SK-N-SH treated with all-trans-retinoic acid at 6 μM for 48 hours (cell line): ENCODE measurements around the gene ADAM23.

Source experiments
- ATAC-seq: fragments of 200-7000 bp; cut with Tn5 transposase; 3 replicates; pipeline ENCODE4 v1.9.1; 2020; ENCODE audit warnings: mild to moderate bottlenecking, moderate library complexity
- ARNTL ChIP-seq: fragments of 450-650 bp; formaldehyde crosslinking; IDR thresholded peaks from 2 replicates; pipeline ENCODE4 v1.5.0; 2020; ENCODE audit warnings: low read depth, mild to moderate bottlenecking, moderate library complexity, borderline replicate concordance
- BACH2 ChIP-seq: fragments of 250-450 bp; sonication (Bioruptor Pico); IDR thresholded peaks from 2 replicates; pipeline ENCODE4 v1.9.0; 2021; ENCODE audit warnings: mild to moderate bottlenecking, borderline replicate concordance
- CSDC2 ChIP-seq: fragments of 250-450 bp; sonication (Bioruptor Pico); IDR thresholded peaks from 2 replicates; pipeline ENCODE4 v1.5.0; 2020; ENCODE audit warnings: mild to moderate bottlenecking, moderate library complexity
- ESRRG ChIP-seq: fragments of 250-450 bp; sonication (Bioruptor Pico); IDR thresholded peaks from 2 replicates; pipeline ENCODE4 v1.6.1; 2021; ENCODE audit warnings: mild to moderate bottlenecking
- GLIS3 ChIP-seq: fragments of 250-450 bp; sonication (Bioruptor Pico); IDR thresholded peaks from 2 replicates; pipeline ENCODE4 v1.5.0; 2020; ENCODE audit warnings: mild to moderate bottlenecking, moderate library complexity
- ISL1 ChIP-seq: fragments of 250-450 bp; sonication (Bioruptor Pico); IDR thresholded peaks from 2 replicates; pipeline ENCODE4 v2.1.2; 2022; ENCODE audit warnings: mild to moderate bottlenecking, moderate library complexity
- OSR1 ChIP-seq: fragments of 250-450 bp; sonication (Bioruptor Pico); IDR thresholded peaks from 2 replicates; pipeline ENCODE4 v1.8.0; 2022; ENCODE audit warnings: moderate library complexity, mild to moderate bottlenecking, inconsistent platforms
- RARB ChIP-seq: fragments of 250-450 bp; sonication (Bioruptor Pico); IDR thresholded peaks from 2 replicates; pipeline ENCODE4 v1.8.0; 2021; ENCODE audit warnings: mild to moderate bottlenecking, moderate library complexity
- TOX ChIP-seq: fragments of 250-450 bp; sonication (Bioruptor Pico); IDR thresholded peaks from 2 replicates; pipeline ENCODE4 v1.8.0; 2021; ENCODE audit warnings: mild to moderate bottlenecking, moderate library complexity, borderline replicate concordance
- ZC3H10 ChIP-seq: fragments of 250-450 bp; sonication (Bioruptor Pico); IDR thresholded peaks from 2 replicates; pipeline ENCODE4 v1.5.1; 2021; ENCODE audit warnings: mild to moderate bottlenecking, moderate library complexity
- ZNF565 ChIP-seq: fragments of 450-650 bp; formaldehyde crosslinking; conservative IDR thresholded peaks from 2 replicates; pipeline ENCODE4 v1.5.0; 2020; ENCODE audit warnings: low read depth, mild to moderate bottlenecking, moderate library complexity
- ZNF8 ChIP-seq: fragments of 450-650 bp; formaldehyde crosslinking; IDR thresholded peaks from 2 replicates; pipeline ENCODE4 v1.5.0; 2020; ENCODE audit warnings: mild to moderate bottlenecking, moderate library complexity
- TF ChIP-seq, protein P1 (sequence below): fragments of 250-450 bp; sonication (Bioruptor Pico); IDR thresholded peaks from 2 replicates; pipeline ENCODE4 v1.8.0; 2020; ENCODE audit warnings: mild to moderate bottlenecking, moderate library complexity, borderline replicate concordance
- TF ChIP-seq, protein P2 (sequence below): fragments of 250-450 bp; sonication (Bioruptor Pico); IDR thresholded peaks from 2 replicates; pipeline ENCODE4 v1.8.0; 2021; ENCODE audit warnings: low read depth, mild to moderate bottlenecking, moderate library complexity, borderline replicate concordance
- TF ChIP-seq, protein P3 (sequence below): fragments of 250-450 bp; sonication (Bioruptor Pico); IDR thresholded peaks from 2 replicates; pipeline ENCODE4 v1.5.0; 2020; ENCODE audit warnings: mild to moderate bottlenecking, moderate library complexity
- TF ChIP-seq, protein P4 (sequence below): fragments of 250-450 bp; sonication (Bioruptor Pico); IDR thresholded peaks from 2 replicates; pipeline ENCODE4 v1.5.1; 2020; ENCODE audit warnings: low read depth, mild to moderate bottlenecking, moderate library complexity
- TF ChIP-seq, protein P5 (sequence below): fragments of 250-450 bp; sonication (Bioruptor Pico); IDR thresholded peaks from 2 replicates; pipeline ENCODE4 v1.5.1; 2021; ENCODE audit warnings: mild to moderate bottlenecking, moderate library complexity

The ADAM23 gene

DNA sequence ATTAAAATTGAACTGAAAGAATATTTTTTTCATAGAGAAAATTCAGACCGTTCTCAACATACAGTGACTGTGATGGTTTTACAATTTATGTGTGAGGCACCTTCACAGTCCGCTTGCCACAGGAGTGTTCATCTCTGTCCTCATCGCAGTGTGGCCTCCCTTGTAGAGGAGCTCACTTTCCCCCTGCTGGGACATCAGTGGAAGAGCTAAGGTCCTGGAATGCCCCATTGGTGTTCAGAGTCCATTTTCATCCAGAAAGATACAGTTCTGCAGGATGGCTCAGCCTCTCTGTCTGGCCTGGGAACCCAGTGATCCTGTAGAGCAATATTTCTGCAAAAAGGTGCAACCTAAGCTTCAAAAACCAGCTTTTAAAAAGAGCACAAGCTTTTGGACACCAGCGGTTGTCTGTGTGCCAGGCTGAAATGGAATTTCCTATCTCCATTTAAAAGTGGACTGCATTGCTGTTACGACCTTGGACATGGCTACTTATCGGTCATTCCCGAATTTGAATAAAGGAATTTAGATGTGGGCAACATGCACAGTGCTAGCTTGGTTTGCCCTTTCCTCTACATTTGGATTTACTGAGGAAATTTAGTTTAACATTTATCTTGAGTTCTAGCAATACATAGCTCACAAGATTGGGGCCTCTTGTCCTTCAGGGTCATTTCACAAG, 172.2 kb downstream of the ADAM23 start:
- no peak for ATAC-seq
- TF ChIP-seq, protein P1, sequence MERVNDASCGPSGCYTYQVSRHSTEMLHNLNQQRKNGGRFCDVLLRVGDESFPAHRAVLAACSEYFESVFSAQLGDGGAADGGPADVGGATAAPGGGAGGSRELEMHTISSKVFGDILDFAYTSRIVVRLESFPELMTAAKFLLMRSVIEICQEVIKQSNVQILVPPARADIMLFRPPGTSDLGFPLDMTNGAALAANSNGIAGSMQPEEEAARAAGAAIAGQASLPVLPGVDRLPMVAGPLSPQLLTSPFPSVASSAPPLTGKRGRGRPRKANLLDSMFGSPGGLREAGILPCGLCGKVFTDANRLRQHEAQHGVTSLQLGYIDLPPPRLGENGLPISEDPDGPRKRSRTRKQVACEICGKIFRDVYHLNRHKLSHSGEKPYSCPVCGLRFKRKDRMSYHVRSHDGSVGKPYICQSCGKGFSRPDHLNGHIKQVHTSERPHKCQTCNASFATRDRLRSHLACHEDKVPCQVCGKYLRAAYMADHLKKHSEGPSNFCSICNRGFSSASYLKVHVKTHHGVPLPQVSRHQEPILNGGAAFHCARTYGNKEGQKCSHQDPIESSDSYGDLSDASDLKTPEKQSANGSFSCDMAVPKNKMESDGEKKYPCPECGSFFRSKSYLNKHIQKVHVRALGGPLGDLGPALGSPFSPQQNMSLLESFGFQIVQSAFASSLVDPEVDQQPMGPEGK (CRISPR knock-in tag), result no peak
- TF ChIP-seq, protein P2, sequence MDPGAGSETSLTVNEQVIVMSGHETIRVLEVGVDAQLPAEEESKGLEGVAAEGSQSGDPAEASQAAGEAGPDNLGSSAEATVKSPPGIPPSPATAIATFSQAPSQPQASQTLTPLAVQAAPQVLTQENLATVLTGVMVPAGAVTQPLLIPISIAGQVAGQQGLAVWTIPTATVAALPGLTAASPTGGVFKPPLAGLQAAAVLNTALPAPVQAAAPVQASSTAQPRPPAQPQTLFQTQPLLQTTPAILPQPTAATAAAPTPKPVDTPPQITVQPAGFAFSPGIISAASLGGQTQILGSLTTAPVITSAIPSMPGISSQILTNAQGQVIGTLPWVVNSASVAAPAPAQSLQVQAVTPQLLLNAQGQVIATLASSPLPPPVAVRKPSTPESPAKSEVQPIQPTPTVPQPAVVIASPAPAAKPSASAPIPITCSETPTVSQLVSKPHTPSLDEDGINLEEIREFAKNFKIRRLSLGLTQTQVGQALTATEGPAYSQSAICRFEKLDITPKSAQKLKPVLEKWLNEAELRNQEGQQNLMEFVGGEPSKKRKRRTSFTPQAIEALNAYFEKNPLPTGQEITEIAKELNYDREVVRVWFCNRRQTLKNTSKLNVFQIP (CRISPR knock-in tag), result no peak
- TF ChIP-seq ZC3H10, result no peak
- TF ChIP-seq, protein P3, sequence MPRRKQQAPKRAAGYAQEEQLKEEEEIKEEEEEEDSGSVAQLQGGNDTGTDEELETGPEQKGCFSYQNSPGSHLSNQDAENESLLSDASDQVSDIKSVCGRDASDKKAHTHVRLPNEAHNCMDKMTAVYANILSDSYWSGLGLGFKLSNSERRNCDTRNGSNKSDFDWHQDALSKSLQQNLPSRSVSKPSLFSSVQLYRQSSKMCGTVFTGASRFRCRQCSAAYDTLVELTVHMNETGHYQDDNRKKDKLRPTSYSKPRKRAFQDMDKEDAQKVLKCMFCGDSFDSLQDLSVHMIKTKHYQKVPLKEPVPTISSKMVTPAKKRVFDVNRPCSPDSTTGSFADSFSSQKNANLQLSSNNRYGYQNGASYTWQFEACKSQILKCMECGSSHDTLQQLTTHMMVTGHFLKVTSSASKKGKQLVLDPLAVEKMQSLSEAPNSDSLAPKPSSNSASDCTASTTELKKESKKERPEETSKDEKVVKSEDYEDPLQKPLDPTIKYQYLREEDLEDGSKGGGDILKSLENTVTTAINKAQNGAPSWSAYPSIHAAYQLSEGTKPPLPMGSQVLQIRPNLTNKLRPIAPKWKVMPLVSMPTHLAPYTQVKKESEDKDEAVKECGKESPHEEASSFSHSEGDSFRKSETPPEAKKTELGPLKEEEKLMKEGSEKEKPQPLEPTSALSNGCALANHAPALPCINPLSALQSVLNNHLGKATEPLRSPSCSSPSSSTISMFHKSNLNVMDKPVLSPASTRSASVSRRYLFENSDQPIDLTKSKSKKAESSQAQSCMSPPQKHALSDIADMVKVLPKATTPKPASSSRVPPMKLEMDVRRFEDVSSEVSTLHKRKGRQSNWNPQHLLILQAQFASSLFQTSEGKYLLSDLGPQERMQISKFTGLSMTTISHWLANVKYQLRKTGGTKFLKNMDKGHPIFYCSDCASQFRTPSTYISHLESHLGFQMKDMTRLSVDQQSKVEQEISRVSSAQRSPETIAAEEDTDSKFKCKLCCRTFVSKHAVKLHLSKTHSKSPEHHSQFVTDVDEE (CRISPR knock-in tag), result no peak
- TF ChIP-seq OSR1 (CRISPR knock-in tag), result no peak
- TF ChIP-seq ZNF8 (CRISPR knock-in tag), result no peak
- TF ChIP-seq RARB (CRISPR knock-in tag), result no peak
- TF ChIP-seq ARNTL (CRISPR knock-in tag), result no peak
- TF ChIP-seq BACH2 (CRISPR knock-in tag), result no peak
- TF ChIP-seq ZNF565 (CRISPR knock-in tag), result no peak

DNA sequence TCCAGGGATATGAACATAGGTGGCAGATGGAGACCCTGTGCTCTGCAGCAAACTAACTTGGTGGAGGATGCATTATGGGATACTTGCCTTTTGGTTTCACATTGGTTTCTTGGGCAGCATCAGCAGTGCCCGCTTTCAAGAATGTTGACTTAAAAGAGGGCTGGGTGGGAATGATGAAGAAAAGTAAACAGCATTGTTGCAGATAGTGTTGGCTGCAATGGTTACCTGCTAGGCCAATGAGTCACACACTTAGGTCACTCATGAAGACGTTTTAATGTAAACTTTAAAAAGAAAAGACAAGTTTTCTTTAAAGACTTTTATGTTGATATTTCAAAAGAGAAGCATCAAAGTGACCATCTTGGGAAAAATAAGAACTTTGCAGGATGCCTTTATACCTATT, 172.8 kb downstream of the ADAM23 start:
- no peak for ATAC-seq
- TF ChIP-seq ESRRG (CRISPR knock-in tag) (no peak), RARB (CRISPR knock-in tag) (no peak), TOX (no peak), OSR1 (CRISPR knock-in tag) (no peak), GLIS3 (CRISPR knock-in tag) (no peak), CSDC2 (CRISPR knock-in tag) (no peak), ZC3H10 (no peak), BACH2 (CRISPR knock-in tag) (no peak)
- TF ChIP-seq, protein P4, sequence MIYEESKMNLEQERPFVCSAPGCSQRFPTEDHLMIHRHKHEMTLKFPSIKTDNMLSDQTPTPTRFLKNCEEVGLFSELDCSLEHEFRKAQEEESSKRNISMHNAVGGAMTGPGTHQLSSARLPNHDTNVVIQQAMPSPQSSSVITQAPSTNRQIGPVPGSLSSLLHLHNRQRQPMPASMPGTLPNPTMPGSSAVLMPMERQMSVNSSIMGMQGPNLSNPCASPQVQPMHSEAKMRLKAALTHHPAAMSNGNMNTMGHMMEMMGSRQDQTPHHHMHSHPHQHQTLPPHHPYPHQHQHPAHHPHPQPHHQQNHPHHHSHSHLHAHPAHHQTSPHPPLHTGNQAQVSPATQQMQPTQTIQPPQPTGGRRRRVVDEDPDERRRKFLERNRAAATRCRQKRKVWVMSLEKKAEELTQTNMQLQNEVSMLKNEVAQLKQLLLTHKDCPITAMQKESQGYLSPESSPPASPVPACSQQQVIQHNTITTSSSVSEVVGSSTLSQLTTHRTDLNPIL (CRISPR knock-in tag), result no peak
- TF ChIP-seq, protein P5, sequence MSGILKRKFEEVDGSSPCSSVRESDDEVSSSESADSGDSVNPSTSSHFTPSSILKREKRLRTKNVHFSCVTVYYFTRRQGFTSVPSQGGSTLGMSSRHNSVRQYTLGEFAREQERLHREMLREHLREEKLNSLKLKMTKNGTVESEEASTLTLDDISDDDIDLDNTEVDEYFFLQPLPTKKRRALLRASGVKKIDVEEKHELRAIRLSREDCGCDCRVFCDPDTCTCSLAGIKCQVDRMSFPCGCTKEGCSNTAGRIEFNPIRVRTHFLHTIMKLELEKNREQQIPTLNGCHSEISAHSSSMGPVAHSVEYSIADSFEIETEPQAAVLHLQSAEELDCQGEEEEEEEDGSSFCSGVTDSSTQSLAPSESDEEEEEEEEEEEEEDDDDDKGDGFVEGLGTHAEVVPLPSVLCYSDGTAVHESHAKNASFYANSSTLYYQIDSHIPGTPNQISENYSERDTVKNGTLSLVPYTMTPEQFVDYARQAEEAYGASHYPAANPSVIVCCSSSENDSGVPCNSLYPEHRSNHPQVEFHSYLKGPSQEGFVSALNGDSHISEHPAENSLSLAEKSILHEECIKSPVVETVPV, result no peak
- TF ChIP-seq, protein P3 (CRISPR knock-in tag), result no peak

DNA sequence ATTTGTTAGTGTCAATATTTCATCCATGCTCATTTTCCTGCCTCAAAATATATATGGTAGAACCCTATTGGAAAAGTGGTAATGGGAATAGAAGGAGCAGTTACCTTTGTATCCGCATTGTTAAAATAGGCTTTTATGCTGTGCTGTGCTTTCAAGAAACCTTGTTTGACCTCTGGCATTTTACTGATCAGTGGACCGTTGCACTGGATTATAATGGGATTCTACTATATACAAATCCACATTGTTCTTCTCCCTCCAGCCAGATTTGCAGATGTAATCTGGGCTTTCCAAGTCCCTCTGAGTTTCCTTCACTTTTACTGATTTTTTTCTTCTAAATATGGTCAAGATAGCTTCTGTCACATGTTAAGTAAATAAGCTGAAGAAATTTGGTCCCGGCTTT, 175.7 kb downstream of the ADAM23 start:
- no peak for TF ChIP-seq TOX
- no peak for TF ChIP-seq OSR1 (CRISPR knock-in tag)
- no peak for TF ChIP-seq ZNF8 (CRISPR knock-in tag)
- TF ChIP-seq, protein P4 (CRISPR knock-in tag), result no peak
- no peak for TF ChIP-seq ISL1 (CRISPR knock-in tag)
- TF ChIP-seq, all 23 proteins: peak for 0
- ATAC-seq, result no peak
